Prostate gland (tissue), 2 donors: ENCODE data around the gene GGN. TPM values are rescaled to one million over a fixed set of nuclear protein-coding genes. Genes with fewer than 3 reads are reported as not detected.

Experiments
- DNase-seq: peaks from one replicate; pipeline ENCODE4 v3.0.0-alpha.2; 2019; ENCODE audit warnings: low spot score
- H3K27ac ChIP-seq, 2 donors: fragments of 200-600 bp; sonication (generic); 2 replicates each; pipeline ENCODE4 v1.5.1; 2017 to 2019
- H3K27me3 ChIP-seq: fragments of 200-600 bp; sonication (generic); replicated peaks from 2 replicates; pipeline ENCODE4 v1.5.1; 2019; ENCODE audit not compliant: insufficient read depth
- H3K36me3 ChIP-seq, 2 donors: fragments of 200-600 bp; sonication (generic); 1 replicate in 1 of 2; 2 replicates in 1 of 2; pipeline versions ENCODE4 v1.5.1 to v1.8.1; 2017 to 2019
- H3K4me1 ChIP-seq: fragments of 200-600 bp; sonication (generic); replicated peaks from 2 replicates; pipeline ENCODE4 v1.5.1; 2019
- H3K4me3 ChIP-seq, 2 donors: fragments of 200-600 bp; sonication (generic); 2 replicates each; pipeline ENCODE4 v1.5.1; 2017 to 2019
- H3K9me3 ChIP-seq: fragments of 200-600 bp; sonication (generic); 2 replicates; pipeline ENCODE4 v1.5.1; 2017
- CTCF ChIP-seq, 4 experiments: fragments of 200-600 bp in 2 of 4; fragments of 450-650 bp in 2 of 4; sonication (generic) in 2 of 4; IDR thresholded peaks; 1 replicate in 3 of 4; 2 replicates in 1 of 4; pipeline ENCODE4 v1.5.1; 2016 to 2019; ENCODE audit warnings: antibody characterized with exemption in 4 of 4, mild to moderate bottlenecking in 2 of 4, moderate library complexity in 2 of 4
- POLR2A ChIP-seq: fragments of 450-650 bp; IDR thresholded peaks from one replicate; pipeline ENCODE4 v1.6.1; 2016; ENCODE audit warnings: antibody characterized with exemption, mild to moderate bottlenecking
- POLR2AphosphoS5 ChIP-seq: sonication (generic); formaldehyde crosslinking; IDR thresholded peaks from one replicate; pipeline ENCODE4 v1.6.1; 2017; ENCODE audit warnings: antibody characterized with exemption
- WGBS: methylation state at CpG from one replicate; pipeline ENCODE4 v1.1.5; 2018; 5-methylcytosine and 5-hydroxymethylcytosine counted together
- intact Hi-C: fragments of 100-400 bp; cut with DNase I; formaldehyde crosslinking; loops from one replicate; pipeline ENCODE4 v1.14.2; 2022
- total RNA-seq, 2 donors: library from RNA; depleted of rRNA; stranded (reverse); fragments of >200 nt; gene quantifications; one replicate each; pipeline ENCODE4 v1.1.0, GENCODE V29; 2016

Gene GGN
- total RNA-seq, 2 donors from 2014 or later = 0.27 to 7.4 TPM

- Histone ChIP-seq H3K27me3 (no peaks in the 10 kb centered on the region), H3K4me3 (no peak overlapping the region), H3K4me1 (peaks cover 14% of the 10 kb centered on the region), H3K36me3 (peaks cover 12% of the 10 kb centered on the region in 2 donors), H3K27ac (no peak overlapping the region), H3K9me3 (no peaks in the 10 kb centered on the region)
- DNase-seq = no peak
- intact Hi-C loops = no loop called here
- TF ChIP-seq POLR2A = no peak
- no peak for TF ChIP-seq POLR2AphosphoS5
- TF ChIP-seq CTCF (IDR thresholded peaks at IDR 0.05) = no peak
- 98% methylated on average over 4 of the region's 4 CpGs for WGBS
Measured at GRCh38 chr19:38377052-38377451, 10.8 kb downstream of the GGN start.

GRCh38 chr19:38376576-38376975, 11.3 kb downstream of the GGN start:
- H3K27me3 ChIP-seq = no peaks in the 10 kb centered on the region
- no peak overlapping the region for H3K27ac ChIP-seq
- no peak overlapping the region for H3K4me3 ChIP-seq
- no peak for TF ChIP-seq POLR2A
- TF ChIP-seq CTCF (IDR thresholded peaks at IDR 0.05) = no peak
- no peak for TF ChIP-seq POLR2AphosphoS5
- DNase-seq = no peak
- intact Hi-C loops = no loop called here
- peaks cover 14% of the 10 kb centered on the region for H3K4me1 ChIP-seq
- peaks cover 8 to 10% of the 10 kb centered on the region in 2 donors for H3K36me3 ChIP-seq
- no peaks in the 10 kb centered on the region for H3K9me3 ChIP-seq
- WGBS = 74% methylated on average over 3 of the region's 3 CpGs

GRCh38 chr19:38375748-38376147, 12.1 kb downstream of the GGN start:
- DNase-seq = peak; percentile 58
- Histone ChIP-seq H3K4me3 (peak overlapping the region; percentile 75 to 87), H3K4me1 (peaks cover 14% of the 10 kb centered on the region), H3K27me3 (no peaks in the 10 kb centered on the region), H3K9me3 (no peaks in the 10 kb centered on the region), H3K27ac (peak overlapping the region; percentile 93), H3K36me3 (peaks cover 1 to 6% of the 10 kb centered on the region in 2 donors)
- TF ChIP-seq POLR2AphosphoS5 (peak; percentile 83), POLR2A (no peak), CTCF (IDR thresholded peaks at IDR 0.05) (no peak)
- 46% methylated on average over 5 of the region's 5 CpGs for WGBS
- intact Hi-C loops = loop anchor here (2.0 kb wide), 1 partner anchor 39 kb away; no protein-coding TSS in a partner anchor

- 2% methylated on average over 18 of the region's 18 CpGs for WGBS
- no peak for TF ChIP-seq POLR2A
- TF ChIP-seq POLR2AphosphoS5 = no peak
- no peak for TF ChIP-seq CTCF (IDR thresholded peaks at IDR 0.05)
- no peaks in the 10 kb centered on the region for H3K9me3 ChIP-seq
- no peak for DNase-seq
- H3K27me3 ChIP-seq = no peaks in the 10 kb centered on the region
- peaks cover 0 to 3% of the 10 kb centered on the region in 2 donors for H3K36me3 ChIP-seq
- H3K27ac ChIP-seq = peak overlapping the region; percentile 93
- intact Hi-C loops = loop anchor here (2.0 kb wide), 1 partner anchor 38 kb away; no protein-coding TSS in a partner anchor
- peak overlapping the region; percentile 75 to 87 for H3K4me3 ChIP-seq
- H3K4me1 ChIP-seq = peaks cover 14% of the 10 kb centered on the region
Measured at GRCh38 chr19:38375098-38375493, 12.7 kb downstream of the GGN start.
